HG02610 (cell line): ENCODE data around the gene CPNE1.
"Not testable (repeated sequence)": the region's sequence is repeated elsewhere in the genome, so short reads cannot be mapped to it uniquely, and the experiment has no call there.

ENCODE experiments used
- ATAC-seq: cut with Tn5 transposase; IDR thresholded peaks from one replicate; pipeline ENCODE4 v1.9.1; 2021; ENCODE audit warnings: mild to moderate bottlenecking, moderate library complexity; ENCODE audit not compliant: unreplicated experiment

Gene CPNE1

DNA sequence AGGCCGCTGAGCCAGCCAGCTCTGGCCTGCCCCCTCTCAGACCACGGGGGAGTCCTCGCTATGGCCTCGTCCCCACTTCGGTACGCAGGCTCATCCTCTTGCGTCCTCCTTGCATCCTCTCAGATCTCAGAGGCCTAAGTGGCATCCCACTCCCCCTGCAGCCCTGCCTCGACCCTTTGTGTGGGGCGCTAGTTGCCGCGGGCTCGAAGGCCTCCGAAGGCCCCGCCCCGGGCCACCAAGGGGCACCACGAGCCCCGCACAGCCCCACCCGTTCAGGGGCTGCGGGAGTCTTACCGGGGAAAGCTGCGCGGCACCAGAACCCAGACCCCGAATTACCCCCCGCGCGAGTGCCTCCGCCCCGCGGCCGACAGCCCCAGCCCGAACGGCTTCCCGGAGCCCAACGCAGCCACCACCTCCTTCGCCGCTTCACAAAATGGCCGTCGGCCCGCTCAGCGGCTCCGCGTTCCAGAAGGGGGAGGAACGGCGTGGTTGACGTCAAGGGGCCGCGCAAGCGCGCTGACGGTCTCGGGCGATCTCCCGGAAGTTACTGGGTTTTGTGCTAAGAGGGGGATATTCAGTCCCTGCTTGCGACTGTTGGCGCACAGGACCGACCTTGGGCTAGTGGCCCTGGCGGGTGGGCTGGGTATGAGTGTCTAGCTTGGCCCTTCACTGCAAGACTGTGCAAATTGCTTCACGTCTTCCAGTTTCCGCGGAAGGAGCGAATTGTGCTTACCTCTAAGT is at the start of gene CPNE1, which contains the start of gene RBM12:
Gene CPNE1, minus strand, starts transcription at position 435 of the 741 bp plus-strand sequence. CDS start 31,977 bp downstream, outside the sequence.
Gene RBM12, minus strand, starts transcription at position 435 of the 741 bp plus-strand sequence. CDS start 9,578 bp downstream, outside the sequence.
- peak; percentile 72 for ATAC-seq

DNA sequence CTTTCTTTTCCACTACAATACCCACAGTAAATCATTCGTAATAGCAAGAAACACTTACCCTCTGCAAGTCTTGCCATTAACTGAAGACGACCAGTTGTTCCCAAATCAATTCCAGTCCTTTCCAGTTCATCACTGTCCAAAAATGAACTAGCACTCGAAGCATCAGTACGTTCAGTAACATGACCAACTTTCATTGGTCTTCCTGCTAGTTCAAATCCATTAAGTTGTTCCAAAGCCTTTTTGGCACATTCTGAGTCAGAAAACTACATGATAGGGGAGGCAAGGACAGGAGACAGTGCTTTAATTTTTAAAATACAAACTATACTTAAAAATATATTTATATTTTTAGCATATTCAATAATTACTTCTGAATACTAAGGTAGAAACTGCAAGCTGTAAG is 49.4 kb upstream of the CPNE1 start:
- ATAC-seq, result no peak

DNA sequence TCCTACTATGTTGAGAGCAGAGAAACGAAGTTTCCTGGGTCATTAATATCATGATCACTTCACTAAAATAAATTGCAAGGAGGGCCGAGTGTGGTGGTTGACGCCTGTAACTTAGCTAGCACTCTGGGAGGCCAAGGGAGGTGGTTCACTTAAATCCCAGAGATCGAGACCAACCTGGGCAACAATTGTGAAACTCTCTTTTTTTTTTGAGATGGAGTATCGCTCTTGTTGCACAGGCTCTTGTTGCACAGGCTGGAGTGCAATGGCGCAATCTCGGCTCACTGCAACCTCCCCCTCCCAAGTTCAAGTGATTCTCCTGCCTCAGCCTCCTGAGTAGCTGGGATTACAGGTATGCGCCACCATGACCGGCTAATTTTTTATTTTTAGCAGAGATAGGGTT is 48.4 kb upstream of the CPNE1 start:
- not testable (repeated sequence) for ATAC-seq

DNA sequence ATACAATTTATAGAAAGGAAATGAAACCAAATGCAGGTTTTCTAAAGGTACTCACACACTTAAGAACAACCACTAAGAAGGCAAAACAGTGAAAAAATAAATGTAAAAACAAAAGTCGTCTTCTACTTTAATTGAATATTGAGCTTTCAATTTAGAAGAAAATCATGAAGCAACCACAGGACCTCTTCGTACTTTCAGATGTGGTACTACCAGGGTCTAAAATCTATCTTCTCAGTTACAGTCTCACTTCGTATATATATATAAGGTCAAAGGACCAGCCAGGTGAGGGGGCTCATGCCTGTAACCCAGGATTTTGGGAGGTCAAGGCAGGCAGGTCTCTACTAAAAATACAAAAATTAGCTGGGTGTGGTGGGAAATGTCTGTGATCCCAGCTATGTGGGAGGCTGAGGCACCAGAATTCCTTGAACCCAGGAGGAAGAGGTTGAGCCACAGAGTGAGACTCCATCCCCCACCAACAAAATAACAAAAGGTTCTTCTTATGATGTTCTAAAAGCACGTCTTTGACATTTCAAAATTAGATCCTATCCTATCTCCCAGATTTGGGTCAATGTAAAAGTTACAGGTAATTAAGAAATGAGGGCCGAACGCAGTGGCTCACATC is 47.0 kb upstream of the CPNE1 start:
- no peak for ATAC-seq

DNA sequence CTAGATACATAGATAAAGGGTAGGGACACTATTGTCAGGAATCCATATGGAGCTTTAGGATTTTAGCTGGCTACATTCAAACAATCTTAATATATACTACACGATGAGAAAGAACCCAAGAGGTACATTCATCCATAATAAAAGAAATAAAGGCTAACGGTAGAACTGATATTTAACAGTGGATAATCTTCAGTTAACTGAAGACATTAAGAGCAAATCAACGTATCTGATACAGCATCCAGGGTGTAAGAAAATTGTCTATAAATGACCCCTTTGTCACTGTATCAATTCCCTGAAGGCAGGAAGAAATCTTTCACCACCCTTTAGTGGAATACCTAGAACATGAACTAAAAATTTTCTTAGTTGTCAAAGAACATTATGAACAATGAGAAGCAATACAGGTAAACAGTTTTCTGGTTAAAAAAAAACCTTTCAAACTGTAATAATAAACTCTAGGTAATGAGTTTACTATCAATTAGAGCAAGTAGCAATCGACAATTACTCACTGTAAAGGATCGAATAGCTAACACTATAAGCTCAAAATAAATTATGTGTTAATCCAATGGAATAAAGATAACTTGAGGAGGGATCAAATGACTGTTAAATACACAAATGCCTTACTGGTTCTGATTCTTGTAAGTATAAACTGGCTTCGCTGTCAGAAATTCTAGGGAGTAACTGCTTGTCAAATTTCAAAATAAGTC is 46.3 kb upstream of the CPNE1 start:
- no peak for ATAC-seq

DNA sequence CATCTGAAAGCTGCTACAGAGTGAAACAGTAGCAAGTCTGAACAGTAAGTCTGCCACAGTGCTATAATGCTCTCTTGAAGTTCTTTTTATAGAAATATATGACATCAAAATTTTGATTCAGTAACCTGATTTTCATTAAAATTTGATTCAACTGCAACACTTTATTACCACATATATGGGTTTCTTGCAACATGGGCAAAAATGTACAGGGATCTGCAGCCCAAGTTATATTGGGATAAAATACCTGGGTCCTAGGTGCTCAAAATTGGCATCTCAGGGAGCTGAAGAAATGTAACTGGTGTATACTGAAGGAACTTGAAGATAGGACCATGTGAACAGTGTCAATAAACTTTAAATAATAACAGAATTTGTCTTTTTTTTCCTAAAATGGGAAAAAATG is 45.3 kb upstream of the CPNE1 start:
- ATAC-seq, result no peak

DNA sequence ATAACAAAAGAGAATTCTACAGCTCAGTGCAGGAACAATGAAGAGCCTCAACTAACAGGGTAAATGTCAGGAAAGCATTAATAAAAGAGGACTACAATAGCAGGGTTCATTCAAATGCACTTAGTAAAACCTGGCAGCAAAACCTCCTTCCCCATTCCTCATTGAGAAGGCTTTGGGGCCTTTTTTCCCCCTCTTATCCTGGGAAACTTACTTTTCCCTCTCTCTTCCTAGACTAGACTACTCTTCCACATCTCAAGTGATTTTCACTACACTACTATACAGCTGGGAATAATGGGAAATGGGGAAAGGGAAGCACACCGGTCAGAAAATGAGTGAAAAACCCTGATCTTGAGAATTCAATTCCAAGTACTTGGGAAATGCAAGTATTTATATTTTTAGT is 44.6 kb upstream of the CPNE1 start:
- no peak for ATAC-seq

DNA sequence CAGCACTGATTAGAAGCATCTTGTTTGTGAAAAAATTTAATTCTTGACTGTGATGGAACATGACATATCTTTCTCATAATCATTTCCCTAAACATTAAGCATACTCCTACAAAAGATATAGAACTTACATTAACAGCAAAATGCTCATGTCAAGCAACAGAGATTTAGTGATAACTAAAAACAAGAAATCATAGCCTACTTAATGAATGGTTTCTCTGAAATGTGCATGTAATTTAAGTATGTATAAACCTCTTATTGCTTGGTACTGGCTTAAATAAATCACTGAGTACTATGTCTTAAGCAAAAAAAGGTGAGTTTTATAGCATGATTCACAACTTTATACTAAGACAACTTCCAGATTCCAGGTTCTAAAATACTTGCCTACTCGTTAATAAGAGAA is 43.8 kb upstream of the CPNE1 start:
- no peak for ATAC-seq

DNA sequence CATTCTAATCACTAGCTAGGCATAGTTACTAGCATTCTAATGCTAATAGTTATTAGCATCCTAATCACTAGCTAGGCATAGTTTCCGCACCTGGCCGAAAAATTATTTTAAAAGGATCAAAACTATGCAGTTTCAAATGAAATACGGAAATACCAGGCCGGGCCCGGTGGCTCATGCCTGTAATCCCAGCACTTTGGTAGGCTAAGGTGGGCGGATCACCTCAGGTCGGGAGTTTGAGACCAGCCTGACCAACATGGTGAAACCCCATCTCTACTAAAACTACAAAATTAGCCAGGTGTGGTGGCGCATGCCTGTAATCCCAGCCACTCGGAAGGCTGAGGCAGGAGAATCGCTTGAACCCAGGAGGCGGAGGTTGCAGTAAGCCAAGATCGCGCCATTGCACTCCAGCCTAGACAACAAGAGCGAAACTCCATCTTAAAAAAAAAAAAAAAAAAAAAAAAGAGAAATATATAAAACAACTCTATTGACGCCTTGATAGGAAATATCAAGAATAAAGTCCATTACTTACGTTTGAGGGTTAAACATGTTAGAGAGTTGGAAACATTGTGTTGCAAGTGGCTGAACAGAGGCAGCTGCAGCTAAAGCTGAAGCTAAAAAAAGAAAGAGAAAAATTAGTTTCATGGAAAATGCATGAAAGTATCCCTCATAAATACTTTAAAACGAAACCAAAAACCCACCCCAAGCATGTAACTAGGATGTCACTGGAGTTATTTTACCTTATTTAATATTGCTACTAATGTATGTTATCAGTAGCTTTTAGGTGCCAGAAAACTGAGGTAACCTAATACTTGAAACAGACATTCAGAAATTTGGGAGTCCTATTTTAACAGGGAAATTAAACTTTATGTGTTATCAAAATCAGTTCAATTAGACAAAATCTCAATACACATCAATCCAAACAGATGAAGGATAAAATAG is 42.2 kb upstream of the CPNE1 start:
- not testable (repeated sequence) for ATAC-seq

DNA sequence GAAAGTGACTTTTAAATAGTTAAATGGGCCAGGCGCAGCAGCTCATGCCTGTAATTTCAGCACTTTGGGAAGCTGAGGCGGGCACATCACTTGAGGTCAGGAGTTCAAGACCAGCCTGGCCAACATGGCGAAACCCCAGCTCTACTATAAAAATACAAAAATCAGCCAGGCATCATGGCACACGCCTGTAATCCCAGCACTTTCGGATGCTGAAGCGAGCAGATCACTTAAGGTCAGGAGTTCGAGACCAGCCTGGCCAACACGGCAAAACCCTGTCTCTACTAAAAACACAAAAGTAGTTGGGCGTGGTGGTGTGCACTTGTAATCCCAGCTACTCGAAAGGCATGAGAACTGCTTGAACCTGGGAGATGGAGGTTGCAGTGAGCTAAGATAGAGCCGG is 41.2 kb upstream of the CPNE1 start:
- ATAC-seq, result not testable (repeated sequence)

DNA sequence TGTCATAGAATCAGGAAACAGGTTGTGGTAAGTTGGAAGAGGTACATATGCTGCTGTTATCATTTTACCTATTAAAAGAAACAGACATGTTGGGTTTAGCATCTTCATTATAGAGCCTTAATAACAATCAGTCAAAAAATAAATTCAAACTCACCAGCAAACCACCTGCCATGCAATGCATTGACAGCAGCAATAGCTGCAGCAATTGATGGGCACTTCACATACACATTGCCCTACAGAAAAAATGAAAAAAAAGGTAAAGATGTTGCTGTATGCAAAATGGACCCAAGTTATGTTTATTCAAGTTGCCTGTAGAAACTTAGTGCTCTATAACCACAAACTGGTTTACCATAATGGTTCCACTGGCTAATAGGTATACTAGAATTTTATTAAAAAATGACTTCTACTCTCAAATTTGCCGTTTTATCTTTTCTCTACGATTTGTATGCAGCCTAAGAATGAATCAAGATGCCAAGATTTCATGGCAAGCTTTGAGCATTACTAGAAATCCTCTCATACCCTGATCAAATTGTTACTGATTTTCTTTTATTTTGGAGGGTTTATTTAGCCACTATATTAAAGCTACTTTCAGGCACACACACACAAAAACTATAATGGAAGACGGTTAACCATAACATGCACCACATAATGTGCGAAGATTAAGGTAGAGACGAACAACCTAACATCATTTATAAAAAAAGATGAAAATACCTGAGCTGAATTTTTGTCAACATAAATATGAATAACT is 40.0 kb upstream of the CPNE1 start:
- no peak for ATAC-seq

DNA sequence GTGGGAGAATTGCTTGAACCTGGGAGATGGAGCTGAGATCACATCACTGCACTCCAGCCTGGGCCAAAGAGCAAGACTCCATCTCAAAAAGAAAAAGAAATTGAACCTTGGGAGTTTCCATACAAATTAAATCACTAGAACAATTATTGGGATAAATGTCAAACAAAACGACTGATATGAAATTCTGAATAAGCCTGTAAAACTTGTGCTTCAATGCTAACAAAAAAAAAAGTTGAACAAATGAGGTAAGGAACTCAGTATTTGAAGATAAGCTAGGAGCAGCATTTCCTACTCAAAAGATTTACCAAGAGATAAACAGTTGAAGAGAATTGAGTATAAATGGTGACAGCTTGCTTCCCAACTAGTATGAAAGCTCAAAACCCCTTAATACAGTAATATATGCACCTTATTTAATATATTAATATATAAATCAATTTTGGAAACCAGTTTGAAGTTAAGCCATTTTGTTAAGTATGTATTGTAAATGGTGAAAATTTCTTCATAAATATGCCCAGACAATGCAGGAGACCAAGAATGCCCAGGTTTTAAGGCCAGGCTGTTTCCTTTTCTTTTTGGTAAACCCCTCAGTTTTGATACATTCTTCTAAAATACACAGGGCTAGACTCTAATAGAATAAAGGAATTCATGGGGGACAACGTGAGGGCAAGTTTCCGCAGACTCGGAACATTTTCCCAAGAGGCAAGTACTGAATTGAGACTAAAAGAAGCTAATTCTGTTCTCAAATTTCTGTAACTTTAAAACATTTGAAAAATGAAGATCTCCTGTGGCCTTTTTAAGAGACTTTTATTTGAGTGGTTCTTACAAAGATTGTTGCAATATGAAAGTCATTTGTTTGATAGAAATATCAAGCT is 38.4 kb upstream of the CPNE1 start:
- no peak for ATAC-seq

DNA sequence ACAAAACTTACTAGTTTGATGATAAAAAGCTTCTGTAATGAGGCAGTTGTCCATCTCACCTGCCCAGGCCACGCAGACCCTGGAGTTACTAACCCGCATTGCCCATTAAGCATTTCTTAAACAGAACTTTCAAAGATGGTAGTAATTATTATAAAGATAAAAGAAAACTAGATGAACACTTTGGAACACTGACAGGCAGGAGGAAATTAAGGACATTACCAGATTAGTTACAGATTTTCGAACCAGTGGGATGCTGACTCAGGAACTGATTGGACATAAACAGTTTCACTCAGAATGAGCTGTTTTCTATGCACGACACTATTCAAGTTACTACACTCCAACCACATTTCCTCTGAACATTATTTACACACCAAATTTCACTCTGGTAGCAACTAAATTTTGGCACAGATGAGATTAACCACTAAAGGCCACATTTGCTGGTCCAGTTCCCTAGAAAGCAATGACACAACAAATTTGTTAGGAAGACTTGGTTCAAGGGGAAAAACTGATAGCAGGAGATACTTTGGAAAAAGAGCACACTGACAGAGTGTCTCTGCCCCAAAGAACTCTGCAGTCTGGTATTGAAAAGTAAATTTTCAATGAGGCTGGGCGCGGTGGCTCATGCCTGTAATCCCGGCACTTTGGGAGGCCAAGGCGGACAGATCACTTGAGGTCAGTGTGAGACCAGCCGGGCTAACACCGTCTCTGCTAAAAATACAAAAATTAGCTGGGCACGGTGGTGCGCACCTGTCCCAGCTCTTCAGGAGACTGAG is 37.5 kb upstream of the CPNE1 start:
- no peak for ATAC-seq

DNA sequence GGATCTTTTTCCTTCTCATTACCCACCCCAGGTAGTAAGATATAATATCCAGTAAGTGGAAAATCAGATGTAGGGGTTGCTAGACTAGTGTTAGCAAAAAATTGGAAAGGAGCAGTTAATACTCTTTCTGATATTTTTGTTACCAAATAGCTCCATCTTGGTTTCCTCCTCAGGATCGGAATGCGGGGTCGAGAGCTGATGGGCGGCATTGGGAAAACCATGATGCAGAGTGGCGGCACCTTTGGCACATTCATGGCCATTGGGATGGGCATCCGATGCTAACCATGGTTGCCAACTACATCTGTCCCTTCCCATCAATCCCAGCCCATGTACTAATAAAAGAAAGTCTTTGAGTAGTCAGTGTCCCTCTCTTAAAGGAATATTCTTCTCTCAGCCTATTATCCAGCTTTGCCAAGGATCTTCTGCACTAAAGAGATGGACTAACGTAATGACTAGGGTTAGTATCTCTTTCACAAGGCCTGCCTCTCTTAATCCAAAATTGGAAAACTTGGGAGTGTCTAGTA is 36.0 kb upstream of the CPNE1 start:
- no peak for ATAC-seq

DNA sequence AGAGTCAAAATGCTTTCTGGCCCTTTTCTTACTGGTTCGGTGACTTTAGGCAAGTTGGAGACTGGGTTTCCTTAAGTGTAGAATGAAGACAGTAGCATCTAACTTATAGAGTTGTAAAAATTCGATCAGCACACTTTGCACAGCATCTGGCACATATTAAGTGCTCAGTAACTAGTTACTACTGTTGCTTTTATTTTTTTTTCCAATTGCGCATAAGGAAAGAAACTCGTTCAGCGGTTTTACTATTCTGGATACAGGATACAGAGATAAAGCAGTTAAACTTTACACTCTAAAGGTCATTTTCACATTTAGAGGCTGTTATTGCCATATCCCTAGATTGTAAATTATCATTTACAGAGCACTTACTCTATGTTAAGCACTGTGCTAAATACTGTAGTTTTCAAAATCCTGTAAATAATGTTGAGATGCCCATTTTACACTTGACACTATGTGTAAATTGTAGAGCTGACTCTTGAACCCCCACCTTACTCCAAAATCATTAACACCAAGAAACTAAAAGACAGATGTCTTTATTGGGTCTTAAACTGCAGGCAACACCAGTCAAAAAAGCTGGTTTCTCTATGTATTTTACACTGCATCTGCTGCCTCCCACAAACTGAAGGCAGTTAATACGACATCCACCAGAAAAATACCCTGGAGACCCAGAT is 35.4 kb upstream of the CPNE1 start:
- no peak for ATAC-seq

DNA sequence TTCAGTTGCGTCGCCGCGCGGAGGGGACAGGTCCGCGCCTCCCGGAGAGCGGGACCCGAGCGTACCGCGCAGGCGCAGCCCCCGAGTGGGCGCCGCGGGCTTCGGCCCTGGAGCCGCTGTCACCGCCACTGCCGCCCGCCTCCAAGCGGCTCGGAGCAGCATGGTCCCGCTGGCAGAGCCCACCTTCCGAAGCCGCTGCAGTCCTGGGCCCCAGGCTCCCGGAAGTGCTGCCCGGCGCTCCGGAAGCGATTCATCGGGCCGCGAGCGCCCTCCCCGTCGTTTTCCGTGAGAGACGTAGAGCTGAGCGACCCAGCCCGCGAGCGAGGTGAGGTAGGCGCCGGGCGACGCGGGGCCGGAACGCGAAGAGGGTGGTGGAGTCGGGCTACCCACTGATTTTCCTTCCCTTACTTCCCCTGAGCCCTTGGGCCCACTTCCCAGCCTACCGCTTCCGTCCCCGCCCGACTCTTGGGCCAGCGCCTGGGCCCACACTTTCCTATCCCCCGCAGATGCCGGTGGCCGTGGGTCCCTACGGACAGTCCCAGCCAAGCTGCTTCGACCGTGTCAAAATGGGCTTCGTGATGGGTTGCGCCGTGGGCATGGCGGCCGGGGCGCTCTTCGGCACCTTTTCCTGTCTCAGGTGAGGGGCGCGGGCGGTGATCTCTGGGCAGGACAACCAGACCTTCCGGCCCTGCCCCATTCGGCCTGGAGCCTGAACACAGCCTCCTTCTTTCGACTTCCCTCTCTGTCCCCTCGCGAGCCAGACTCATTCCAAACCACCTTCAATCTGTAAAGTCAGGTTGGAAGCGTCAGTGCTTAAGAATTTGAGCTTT is 34.6 kb upstream of the CPNE1 start, which contains the start of the genes NFS1 and ROMO1:
Gene NFS1, minus strand, starts transcription at position 226 of the 830 bp plus-strand sequence. Its CDS starts 64 bp downstream, at position 162.
Gene ROMO1, plus strand, starts transcription at position 279 of the 830 bp plus-strand sequence. Its CDS starts 228 bp downstream, at position 507.
- peak; percentile 86 for ATAC-seq
